ENCODE data around the gene SDK1.

The SDK1 gene

GRCh38 chr7:4173615-4174014 is 872.6 kb downstream of the SDK1 start:
- no peak for TF ChIP-seq CTCF (IDR thresholded peaks at IDR 0.05; ENCODE audit: insufficient read depth, low read depth, low read length, missing control alignments)
- H3K4me3 ChIP-seq (ENCODE audit: low read depth, low read length): no peak overlapping the region
- no peak for DNase-seq (ENCODE audit: low read depth)

- TF ChIP-seq CTCF (IDR thresholded peaks at IDR 0.05; ENCODE audit: insufficient read depth, low read depth, low read length, missing control alignments): no peak
- no peak overlapping the region for H3K4me3 ChIP-seq (ENCODE audit: low read depth, low read length)
- no peak for DNase-seq (ENCODE audit: low read depth)
Observed at GRCh38 chr7:4174016-4174415, 873.0 kb downstream of the SDK1 start.

- TF ChIP-seq CTCF (IDR thresholded peaks at IDR 0.05; ENCODE audit: insufficient read depth, low read depth, low read length, missing control alignments): no peak
- no peak overlapping the region for H3K4me3 ChIP-seq (ENCODE audit: low read depth, low read length)
Observed at GRCh38 chr7:4174451-4174850, 873.4 kb downstream of the SDK1 start.

GRCh38 chr7:4174884-4175283 is 873.8 kb downstream of the SDK1 start:
- H3K4me3 ChIP-seq (ENCODE audit: low read depth, low read length): no peak overlapping the region
- no peak for DNase-seq (ENCODE audit: low read depth)
- TF ChIP-seq CTCF (IDR thresholded peaks at IDR 0.05; ENCODE audit: insufficient read depth, low read depth, low read length, missing control alignments): no peak

More at GRCh38 chr7:4174451-4174850, 873.4 kb downstream of the SDK1 start:
- DNase-seq (ENCODE audit: low read depth): no peak

- no peak for TF ChIP-seq CTCF (IDR thresholded peaks at IDR 0.05; ENCODE audit: insufficient read depth, low read depth, low read length, missing control alignments)
- no peak overlapping the region for H3K4me3 ChIP-seq (ENCODE audit: low read depth, low read length)
- DNase-seq (ENCODE audit: low read depth): no peak
Observed at GRCh38 chr7:4175346-4175973, 874.4 kb downstream of the SDK1 start.

GRCh38 chr7:4177001-4177400 is 875.9 kb downstream of the SDK1 start:
- no peak for TF ChIP-seq CTCF (IDR thresholded peaks at IDR 0.05; ENCODE audit: insufficient read depth, low read depth, low read length, missing control alignments)
- H3K4me3 ChIP-seq (ENCODE audit: low read depth, low read length): no peak overlapping the region
- no peak for DNase-seq (ENCODE audit: low read depth)

GRCh38 chr7:4178416-4178815 is 877.4 kb downstream of the SDK1 start:
- H3K4me3 ChIP-seq (ENCODE audit: low read depth, low read length): no peak overlapping the region
- TF ChIP-seq CTCF (IDR thresholded peaks at IDR 0.05; ENCODE audit: insufficient read depth, low read depth, low read length, missing control alignments): no peak
- no peak for DNase-seq (ENCODE audit: low read depth)
